ACHN (cell line): ENCODE results near the gene TRIM38.
"Not testable (repeated sequence)": the region's sequence is repeated elsewhere in the genome, so short reads cannot be mapped to it uniquely, and the experiment has no call there.

Experiments
- DNase-seq: peaks from one replicate; pipeline ENCODE4 v3.0.0-alpha.2; 2015
- in situ Hi-C: cut with HindIII; loops from 2 replicates; pipeline ENCODE4 v1.10.0; 2017; ENCODE audit warnings: low sequenced_read_pairs, low pct_ligation_motif_present, low pct_unique_long_range_greater_than_20kb

The TRIM38 gene

GRCh38 chr6:25962149-25963127 is at the start of gene TRIM38:
TSS of gene TRIM38 (plus strand) at chr6:25962802. CDS start at chr6:25966523, 3,721 bp downstream.
- in situ Hi-C loops = no loop called here
- peak; percentile 83 for DNase-seq

GRCh38 chr6:25913741-25914140 is 48.9 kb upstream of the TRIM38 start:
- DNase-seq = no peak
- in situ Hi-C loops = no loop called here

- DNase-seq = no peak
- in situ Hi-C loops = no loop called here
Observed at GRCh38 chr6:25916330-25916729, 46.3 kb upstream of the TRIM38 start.

- in situ Hi-C loops = no loop called here
- DNase-seq = no peak
Observed at GRCh38 chr6:25916789-25917490, 45.7 kb upstream of the TRIM38 start.

- in situ Hi-C loops = no loop called here
- DNase-seq = no peak
Observed at GRCh38 chr6:25918083-25918683, 44.4 kb upstream of the TRIM38 start.

GRCh38 chr6:25919657-25920056 is 42.9 kb upstream of the TRIM38 start:
- in situ Hi-C loops = no loop called here
- DNase-seq = no peak

- in situ Hi-C loops = no loop called here
- DNase-seq = no peak
Observed at GRCh38 chr6:25921525-25922203, 40.9 kb upstream of the TRIM38 start.

GRCh38 chr6:25922301-25922700 is 40.3 kb upstream of the TRIM38 start:
- no peak for DNase-seq
- in situ Hi-C loops = no loop called here

- in situ Hi-C loops = no loop called here
- DNase-seq = no peak
Observed at GRCh38 chr6:25925876-25926275, 36.7 kb upstream of the TRIM38 start.

- in situ Hi-C loops = no loop called here
- DNase-seq = no peak
Observed at GRCh38 chr6:25927178-25927577, 35.4 kb upstream of the TRIM38 start.

- in situ Hi-C loops = no loop called here
- DNase-seq = no peak
Observed at GRCh38 chr6:25927756-25928216, 34.8 kb upstream of the TRIM38 start.

GRCh38 chr6:25928562-25929324 is 33.9 kb upstream of the TRIM38 start:
- in situ Hi-C loops = no loop called here
- DNase-seq = no peak

GRCh38 chr6:25929785-25930184 is 32.8 kb upstream of the TRIM38 start:
- in situ Hi-C loops, DNase-seq: not testable (repeated sequence)

- in situ Hi-C loops = no loop called here
- DNase-seq = no peak
Observed at GRCh38 chr6:25930532-25931410, 31.8 kb upstream of the TRIM38 start, which contains the start of gene SLC17A2. TSS of gene SLC17A2 (minus strand) at chr6:25930691. CDS start at chr6:25925796, 4,895 bp downstream.

GRCh38 chr6:25931411-25931709 is 31.2 kb upstream of the TRIM38 start:
- DNase-seq = no peak
- in situ Hi-C loops = no loop called here

- in situ Hi-C loops = no loop called here
- DNase-seq = no peak
Observed at GRCh38 chr6:25934156-25934555, 28.4 kb upstream of the TRIM38 start.

- no peak for DNase-seq
- in situ Hi-C loops = no loop called here
Observed at GRCh38 chr6:25934735-25935313, 27.8 kb upstream of the TRIM38 start.
